HG02938 (cell line): ENCODE measurements around the gene FAM83E.
"Not testable (repeated sequence)": the region's sequence is repeated elsewhere in the genome, so short reads cannot be mapped to it uniquely, and the experiment has no call there.

Source experiments
- ATAC-seq: cut with Tn5 transposase; IDR thresholded peaks from one replicate; pipeline ENCODE4 v1.9.1; 2021; ENCODE audit warnings: mild to moderate bottlenecking, moderate library complexity; ENCODE audit not compliant: unreplicated experiment

FAM83E gene

DNA sequence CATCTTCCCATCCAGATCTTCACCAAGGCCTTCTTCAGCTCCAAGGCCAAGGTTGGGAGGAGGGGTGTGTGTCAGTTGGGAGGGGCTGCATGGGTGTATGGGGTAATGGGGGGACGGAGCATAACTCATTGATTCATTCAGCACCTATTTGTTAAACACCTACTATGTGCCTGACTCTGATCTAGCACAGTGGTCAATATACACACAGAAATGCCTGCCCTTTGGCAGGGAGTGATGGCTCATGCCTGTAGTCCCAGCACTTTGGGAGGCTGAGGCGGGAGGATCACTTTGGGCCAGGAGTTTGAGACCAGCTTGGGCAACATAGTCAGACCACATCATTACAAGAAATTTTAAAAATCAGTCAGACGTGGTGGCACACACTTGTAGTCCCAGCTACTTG, 27.5 kb downstream of the FAM83E start:
- no peak for ATAC-seq

DNA sequence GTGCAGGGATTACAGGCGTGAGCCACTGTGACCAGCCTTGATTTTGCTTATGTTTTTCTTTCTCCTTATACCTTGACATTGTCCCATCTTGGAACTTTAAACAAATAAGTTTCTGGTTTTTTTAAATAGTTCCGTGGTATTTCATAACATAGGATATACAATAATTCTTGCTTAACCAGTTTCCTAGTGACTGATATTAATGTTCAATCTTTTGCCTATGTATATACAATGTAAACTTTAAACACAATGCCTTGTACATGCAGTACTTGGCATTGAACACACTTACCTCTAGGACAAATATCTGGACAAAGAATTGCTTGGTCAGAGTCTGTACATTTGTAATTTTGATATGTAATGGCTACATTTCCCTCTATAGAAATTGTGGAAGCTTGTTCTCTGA, 32.7 kb downstream of the FAM83E start:
- no peak for ATAC-seq

DNA sequence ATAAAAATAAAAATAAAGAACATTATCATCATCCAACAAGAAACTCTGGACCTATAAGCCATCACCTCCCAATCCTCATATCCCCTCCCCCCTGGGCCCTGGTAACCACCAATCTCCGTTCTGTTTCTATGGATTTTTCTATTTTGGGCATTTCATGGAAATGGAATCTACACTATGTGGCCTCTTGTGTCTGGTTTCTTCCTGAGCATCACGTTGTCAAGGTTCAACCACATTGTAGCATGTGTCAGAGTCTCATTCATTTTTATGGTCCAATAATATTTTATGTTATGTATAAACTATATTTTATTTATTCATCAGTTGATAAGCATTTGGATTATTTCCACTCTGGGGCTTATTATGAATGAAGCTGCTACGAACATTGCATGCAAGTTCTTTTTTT, 36.0 kb downstream of the FAM83E start:
- no peak for ATAC-seq

DNA sequence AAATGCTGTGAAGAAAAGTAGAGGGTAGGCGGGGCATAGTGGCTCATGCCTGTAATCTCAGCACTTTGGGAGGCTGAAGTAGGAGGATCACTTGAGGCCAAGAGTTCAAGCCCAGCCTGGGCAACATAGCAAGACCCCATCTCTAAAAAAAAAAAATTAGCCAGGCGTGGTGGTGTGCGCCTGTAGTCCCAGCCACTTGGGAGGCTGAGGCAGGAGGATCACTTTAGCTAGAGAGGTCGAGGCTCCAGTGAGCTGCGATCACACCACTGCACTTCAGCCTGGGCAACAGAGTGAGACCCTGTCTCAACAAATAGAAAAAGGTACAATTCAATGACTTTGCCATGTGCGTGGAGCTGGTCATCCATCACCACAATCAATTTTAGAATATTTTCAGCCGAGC, 37.0 kb downstream of the FAM83E start:
- ATAC-seq = not testable (repeated sequence)

DNA sequence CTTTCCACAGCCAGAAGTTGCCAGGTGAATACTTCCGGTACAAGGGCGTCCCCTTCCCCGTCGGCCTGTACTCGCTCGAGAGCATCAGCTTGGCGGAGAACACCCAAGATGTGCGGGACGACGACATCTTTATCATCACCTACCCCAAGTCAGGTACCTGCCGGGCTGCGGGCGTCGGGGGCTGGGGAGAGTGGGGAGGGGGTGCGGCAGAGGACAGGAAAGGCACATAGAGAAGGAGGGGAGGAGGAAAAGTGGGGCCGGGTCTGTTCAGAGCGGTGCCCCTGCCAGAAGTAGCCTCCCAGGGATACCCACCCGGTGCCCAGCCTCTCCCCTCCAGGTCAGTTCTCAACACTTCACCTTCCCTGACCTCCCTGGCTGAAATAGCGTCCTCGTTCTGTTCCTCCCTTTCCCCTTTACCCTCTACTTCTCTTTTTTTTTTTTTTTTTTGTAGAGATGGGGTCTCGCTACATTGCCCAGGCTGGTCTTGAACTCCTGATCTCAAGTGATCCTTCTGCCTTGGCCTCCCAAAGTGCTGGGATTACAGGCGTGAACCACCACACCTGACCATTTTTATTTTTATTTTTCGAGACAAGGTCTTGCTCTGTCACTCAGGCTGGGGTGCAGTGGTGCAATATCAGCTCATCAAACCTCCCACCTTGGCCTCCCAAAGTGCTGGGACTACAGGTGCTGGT, 38.8 kb downstream of the FAM83E start:
- no peak for ATAC-seq

DNA sequence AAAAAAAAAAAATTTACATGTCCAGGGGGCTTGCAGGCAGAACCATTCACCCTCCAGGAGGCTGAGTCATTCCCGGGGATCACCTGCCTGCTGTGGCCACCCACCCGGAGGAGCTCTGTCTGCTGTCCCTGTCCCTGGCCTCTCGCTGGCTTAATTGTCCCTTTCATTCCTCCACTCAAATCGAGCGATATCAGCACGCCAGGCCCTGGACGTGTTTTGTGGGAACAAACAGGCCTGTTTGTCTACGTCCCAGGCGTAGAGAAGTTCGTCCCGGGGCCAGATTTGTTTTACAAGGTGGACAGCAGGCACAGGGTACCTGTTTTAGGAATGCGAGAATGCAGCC, 41.7 kb downstream of the FAM83E start:
- ATAC-seq = no peak

DNA sequence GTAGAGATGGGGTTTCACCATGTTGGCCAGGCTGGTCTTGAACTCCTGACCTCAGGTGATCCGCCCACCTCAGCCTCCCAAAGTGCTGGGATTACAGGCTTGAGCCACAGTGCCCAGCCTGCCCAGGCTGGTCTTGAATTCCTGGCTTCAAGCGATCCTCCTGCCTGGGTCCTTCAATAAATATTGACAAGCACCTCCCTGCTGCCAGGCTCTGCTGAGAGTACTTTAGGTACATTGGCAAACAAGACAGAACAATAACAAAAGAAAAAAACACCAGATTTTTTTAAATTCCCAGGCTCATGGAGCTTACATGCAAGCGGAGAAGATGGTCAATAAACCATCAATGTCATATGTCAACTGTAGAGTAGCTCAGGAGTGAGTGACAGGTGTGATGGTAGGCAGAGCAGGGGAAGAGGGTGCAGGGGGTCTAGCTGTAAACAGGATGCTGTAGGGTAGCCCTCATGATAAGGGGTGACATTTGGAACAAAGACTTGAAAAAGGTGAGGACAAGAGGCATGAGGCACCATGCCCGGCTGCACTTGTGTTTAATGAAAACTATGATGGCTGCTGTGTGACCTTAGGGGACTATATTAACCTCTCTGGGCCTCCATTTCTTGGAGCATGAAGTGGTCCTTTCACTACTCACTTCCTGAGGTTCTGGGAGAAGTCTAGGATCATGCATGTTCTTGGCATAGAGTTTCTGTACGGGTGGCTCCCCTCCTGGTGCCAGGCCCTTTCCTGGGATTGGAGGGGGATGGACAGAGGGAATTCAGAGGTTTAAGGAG, 43.3 kb downstream of the FAM83E start:
- ATAC-seq = no peak

DNA sequence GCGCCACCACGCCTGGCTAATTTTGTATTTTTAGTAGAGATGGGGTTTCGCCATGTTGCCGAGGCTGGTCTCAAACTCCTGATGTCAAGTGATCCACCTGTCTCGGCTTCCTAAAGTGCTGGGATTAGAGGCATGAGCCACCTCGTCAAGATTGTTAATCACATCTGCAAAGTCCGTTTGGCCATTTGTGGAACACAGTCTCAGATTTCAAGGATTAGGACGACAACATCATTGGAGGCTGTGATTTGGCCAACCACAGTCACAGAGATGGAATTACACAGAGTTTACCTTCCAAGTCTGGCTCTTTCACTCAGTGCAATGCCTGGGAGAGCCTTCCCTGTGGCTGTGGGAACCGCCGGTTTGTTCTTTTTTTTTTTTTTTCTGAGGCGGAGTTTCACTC, 45.1 kb downstream of the FAM83E start:
- no peak for ATAC-seq

DNA sequence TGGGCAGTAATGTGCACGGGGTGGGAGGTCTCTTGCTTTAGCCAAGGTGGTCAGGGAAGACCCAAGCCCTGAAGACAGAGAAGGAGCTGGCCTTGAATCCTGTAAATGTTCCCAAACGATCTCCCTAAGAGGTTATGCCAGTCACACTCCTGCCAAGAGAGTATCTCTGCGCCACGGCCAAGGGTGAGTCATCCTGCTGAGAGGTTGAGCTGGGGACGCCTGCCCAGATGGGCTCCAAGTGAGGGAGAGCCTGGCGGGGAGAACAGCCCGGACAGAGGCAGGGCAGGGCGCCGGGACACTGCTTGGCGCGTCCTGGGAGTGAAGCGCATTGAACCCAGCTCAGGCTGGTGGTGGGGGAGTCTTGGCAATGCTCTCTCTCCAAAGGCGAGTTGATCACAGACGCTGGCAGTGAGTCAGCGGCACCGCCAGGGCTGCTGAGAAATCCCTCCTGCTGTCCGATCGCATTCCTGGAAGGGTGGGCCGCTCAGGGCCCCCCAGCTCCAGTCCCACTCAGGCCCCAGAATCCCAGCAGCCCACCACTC, 46.5 kb downstream of the FAM83E start:
- no peak for ATAC-seq

DNA sequence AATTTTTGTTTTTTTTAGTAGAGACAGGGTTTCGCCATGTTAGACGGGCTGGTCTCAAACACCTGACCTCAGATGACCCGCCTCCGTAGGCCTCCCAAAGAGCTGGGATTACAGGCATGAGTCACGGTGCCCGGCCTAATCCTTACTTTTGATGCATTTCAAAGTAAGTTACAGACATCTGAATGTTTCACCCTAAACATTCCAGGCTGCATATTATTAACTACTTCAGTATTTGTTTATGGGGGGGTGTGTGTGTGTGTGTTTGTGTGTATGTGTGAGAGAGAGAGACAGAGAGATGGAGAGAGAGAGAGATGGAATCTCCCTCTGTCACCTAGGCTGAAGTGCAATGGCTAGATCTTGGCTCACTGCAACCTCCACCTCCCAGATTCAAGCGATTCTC, 49.8 kb downstream of the FAM83E start:
- no peak for ATAC-seq
